ENCODE results near the gene PARD3. TPM values are rescaled to one million over a fixed set of nuclear protein-coding genes. Genes with fewer than 3 reads are reported as not detected.

The PARD3 gene
- polyA plus RNA-seq, 3 donors: 79.3 to 88.4 (median 87.3) TPM

DNA sequence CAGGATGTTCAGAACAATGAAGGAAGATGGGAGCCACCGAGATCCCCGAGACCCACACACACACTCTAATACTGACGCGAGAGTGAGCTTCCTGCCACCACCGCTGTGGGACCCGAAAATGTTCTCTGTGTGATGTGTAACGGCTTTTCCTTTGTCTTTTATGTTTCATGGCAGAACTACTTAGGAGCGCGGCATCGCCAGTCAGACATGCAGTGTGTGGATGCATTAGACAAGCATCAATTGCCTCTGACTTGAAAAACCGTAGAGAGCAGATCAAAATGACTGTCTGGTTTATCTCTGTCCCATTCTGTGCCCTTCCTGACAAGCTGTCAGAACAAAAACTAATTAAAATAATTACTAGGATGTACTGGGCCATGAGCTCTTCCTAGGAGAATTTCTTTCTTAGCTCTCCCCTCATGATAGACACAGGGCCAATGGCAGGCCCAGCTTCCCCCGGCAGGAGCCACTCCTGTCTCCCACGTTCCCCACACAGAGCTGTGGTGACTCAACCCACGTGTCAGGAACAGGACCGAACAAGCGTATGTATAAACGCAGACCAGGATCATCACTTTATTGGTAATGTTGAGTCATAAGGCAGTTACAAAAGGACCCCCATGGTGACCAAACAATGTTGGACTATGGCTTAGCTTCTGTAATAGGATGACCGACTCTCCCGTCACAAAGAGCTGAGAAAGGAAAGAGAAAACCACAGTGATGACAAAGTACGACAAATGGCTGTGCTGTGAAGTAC lies 705.0 kb downstream of the PARD3 start:
- DNase-seq (ENCODE audit: low read depth in 3 of 3, low spot score in 2 of 3): no peak

DNA sequence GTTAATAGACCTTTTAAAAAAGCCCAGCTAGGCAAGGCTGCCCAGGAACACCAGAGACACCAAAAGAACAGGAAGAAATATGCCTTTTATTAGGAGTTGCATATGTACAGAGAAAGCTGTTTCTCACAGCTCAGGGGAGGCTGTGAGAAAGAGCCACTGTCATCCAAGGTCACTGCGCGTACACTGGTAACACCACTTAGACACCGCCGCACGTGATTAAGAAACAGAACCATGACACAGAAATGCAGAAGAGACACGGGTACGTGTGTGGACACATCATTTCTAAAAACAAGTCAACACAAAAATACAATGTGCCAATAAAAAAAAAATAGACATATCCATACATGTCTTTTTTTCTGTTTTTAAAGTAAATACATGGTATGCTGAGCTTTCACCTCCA lies 705.6 kb downstream of the PARD3 start:
- no peak for DNase-seq (ENCODE audit: low read depth in 3 of 3, low spot score in 2 of 3)

GRCh38 chr10:34107626-34108516 lies 707.2 kb downstream of the PARD3 start:
- no peak for DNase-seq (ENCODE audit: low read depth in 3 of 3, low spot score in 2 of 3)

GRCh38 chr10:34106356-34106885 lies 708.7 kb downstream of the PARD3 start:
- DNase-seq (ENCODE audit: low read depth in 3 of 3, low spot score in 2 of 3): no peak

DNA sequence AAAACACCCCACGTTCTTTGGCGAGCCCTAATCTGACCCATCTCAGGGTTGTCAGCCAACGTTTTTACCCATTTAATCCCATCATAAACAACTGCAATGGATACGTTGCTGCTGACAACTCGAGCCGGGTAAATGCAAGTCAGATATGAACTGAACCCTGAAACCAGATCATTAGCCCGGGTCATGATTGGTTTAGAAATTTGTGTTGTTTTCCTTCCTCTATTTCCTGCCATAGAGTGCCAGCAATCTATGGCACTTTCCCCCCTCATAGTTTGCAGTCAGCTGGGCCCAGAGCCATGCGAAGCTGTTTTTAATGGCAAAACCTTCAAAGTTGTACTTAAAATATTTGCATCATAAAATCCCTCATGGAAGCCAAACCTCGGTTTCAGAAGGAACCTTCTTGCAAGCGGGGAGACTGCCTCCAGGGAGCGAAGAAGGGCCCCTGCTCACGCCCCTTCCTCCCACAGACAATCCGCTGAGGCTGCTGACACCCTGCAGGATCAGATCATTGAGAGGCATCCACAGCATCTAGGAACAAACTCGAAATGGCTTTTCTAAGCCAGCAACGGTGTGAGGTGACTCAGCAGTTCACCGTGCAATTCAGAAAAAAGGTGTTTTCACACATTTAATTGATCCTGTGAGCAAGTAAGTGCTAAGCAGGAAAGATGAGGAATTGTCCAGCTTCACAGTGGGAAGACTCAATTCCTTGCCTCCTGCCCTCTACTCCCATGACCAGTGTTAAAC lies 710.1 kb downstream of the PARD3 start:
- DNase-seq (ENCODE audit: low read depth in 3 of 3, low spot score in 2 of 3): no peak

DNA sequence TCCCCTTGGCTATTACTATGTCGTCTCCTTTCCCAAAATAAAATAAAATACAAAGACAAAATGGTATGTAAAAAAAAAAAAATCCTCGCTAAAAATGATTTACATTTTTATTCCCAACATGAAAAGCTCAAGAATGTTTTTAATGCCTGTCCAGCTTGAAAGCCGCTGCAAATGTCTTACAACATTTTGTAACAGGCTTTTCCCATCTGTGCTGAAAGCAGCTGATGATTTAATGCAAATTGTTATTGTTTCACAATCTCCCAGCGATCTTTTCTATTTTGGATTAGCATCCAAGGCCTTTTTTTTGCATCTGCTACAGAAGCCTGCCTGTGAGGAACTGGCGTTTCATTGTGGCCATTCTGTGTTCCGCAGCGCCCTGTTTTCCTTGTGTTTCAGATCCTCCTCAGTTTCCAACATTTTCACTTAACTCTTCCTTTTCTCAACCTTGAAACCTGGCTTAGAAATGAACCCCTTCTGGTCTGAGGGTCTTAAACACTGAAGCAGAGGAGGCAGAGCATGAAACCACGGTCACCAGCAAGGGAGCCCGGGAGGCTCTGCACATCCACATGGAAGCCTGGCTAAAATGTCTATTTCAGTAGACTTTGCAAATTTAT lies 712.1 kb downstream of the PARD3 start:
- DNase-seq (ENCODE audit: low read depth in 3 of 3, low spot score in 2 of 3): peak in 2 of 3 donors; percentile 65 to 76

DNA sequence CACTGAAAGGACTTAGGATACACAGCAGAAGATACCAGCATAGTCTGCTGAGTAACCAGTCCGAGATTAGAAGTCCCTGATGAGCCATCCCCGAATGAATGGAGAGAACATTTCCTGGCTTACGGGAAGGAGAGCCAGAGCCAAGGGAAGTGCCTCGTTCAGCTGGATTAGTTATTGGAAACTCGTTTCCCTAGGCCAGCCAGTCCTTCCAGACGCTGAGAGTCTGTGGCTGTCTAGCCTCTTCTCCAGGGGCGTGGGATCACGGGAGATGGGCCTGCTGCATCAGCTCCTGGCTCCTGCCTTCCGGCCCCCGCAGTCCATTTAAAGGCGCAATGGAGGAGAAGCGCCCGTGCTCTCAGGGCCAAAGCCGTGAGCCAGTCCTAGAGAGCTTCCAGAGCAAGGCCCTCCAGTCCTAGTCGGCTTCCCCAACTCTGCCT lies 712.8 kb downstream of the PARD3 start:
- DNase-seq (ENCODE audit: low read depth in 3 of 3, low spot score in 2 of 3): no peak

GRCh38 chr10:34101001-34101400 lies 714.1 kb downstream of the PARD3 start:
- DNase-seq (ENCODE audit: low read depth in 3 of 3, low spot score in 2 of 3): no peak

DNA sequence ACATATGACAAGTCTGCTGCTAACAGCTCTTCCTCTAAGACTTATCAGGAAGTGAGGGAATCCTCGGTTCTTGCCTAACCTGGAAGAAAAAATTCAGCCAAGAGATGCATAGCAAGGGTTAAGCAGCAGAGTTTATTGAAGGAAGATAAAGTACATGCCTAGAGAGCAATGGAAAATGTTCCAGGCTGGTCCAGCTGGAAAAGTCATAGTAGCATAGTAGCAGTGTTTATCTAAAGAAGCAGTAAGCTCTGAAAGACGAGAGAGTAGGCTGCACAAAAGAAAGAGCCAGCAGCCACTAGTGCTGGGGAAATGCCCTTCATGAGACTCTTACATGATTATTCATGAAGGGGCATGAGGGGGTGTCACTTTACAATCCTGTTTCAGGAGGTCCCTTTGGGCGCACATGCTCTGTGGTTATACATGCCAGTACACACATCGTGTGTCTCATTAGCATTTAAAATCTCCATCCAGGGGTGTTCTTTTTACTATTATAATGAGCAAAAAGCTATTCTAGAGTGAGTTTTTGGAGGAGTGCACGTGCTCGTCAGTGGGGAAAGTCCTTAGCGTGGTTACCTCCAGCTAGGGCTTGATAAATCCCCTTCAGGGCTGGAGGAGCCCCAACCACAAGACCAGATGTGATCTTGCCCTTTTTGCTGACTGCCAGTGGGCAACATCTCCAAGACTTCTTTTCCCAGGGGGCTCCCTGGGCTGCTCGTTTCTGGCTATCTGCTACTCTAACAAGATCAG lies 716.1 kb downstream of the PARD3 start:
- no peak for DNase-seq (ENCODE audit: low read depth in 3 of 3, low spot score in 2 of 3)

DNA sequence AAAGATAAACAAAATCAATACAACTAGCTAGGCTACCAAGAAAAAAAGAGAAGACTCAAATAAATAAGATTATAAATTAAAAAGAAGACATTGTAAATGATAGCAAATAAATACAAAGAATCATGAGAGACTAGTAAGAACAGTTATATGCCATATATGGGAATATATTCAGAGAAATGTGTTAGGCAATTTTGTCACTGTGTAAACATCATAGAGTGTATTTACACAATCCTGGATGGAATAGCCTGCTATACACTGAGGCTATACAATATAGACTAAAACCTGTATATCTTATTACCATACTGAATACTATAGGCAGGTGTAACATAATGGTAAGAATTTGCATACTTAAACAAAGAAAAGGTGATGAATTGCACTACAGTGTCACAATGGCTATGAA lies 717.4 kb downstream of the PARD3 start:
- DNase-seq (ENCODE audit: low read depth in 3 of 3, low spot score in 2 of 3): no peak

- no peak for DNase-seq (ENCODE audit: low read depth in 3 of 3, low spot score in 2 of 3)
Measured at GRCh38 chr10:34094961-34095360, 720.1 kb downstream of the PARD3 start.

DNA sequence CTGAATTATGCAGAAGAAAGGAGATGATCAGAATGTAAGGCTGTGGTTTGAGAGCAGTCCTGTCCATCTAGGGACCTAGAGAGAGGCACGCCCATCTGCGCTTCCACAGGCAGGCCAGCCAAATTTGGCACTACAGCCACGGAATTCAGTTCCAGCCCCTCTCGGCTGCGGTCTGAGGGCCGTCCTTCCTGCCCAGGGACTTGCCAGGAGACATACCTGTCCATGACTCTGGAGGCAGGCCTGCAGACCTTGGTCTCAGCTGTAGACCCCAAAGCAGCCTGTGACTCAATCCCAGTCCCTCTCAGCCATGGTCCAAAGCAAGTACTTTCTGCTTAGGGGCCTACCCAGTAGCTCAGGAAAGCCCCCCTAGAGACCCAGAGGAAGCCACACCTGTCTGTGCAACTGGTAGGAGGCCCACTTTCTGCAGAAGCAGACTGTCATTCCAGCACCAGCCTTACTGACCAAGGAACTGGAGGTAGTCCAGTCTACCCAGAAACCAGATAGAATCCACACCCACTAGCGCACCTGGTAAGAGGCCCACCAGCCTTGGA lies 720.9 kb downstream of the PARD3 start:
- DNase-seq (ENCODE audit: low read depth in 3 of 3, low spot score in 2 of 3): no peak

DNA sequence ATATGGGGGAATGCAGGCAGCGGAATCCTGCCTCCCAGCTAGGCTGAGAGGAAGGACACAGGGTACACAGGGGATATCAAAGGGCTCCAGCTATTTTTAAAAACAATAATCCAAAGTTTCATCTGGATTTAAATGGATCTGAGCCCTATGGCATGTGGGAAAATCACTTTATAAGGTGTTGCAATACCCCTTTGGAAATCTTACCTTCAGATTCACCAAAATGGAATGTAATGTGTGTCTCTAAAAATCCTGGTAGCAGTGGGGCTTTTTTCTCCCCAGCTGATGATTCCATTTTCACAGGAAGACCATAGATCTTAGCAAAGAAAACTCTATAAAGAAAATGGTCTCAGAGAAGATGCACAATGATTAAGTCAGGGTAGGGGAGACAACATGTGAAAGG lies 722.2 kb downstream of the PARD3 start:
- no peak for DNase-seq (ENCODE audit: low read depth in 3 of 3, low spot score in 2 of 3)

- DNase-seq (ENCODE audit: low read depth in 3 of 3, low spot score in 2 of 3): no peak
Measured at GRCh38 chr10:34091635-34092195, 723.4 kb downstream of the PARD3 start.

DNA sequence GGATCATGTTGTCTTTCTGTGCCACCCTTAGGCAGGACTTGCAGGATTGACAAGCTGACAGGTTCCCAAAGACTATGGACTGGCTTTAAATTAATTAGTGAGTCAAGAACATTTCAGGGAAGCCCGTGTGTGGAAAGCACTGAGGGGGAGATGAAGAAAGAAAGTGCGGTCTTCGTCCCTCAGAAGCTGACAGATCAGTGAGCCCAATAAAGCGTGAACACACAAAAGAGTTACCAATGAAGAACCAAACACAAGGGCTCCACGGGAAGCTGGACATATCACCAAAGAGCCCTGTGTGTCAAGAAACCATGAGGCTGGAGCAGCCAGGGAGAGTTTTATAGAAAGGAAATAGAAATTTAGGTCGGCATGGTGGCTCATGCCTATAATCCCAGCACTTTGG lies 725.8 kb downstream of the PARD3 start:
- no peak for DNase-seq (ENCODE audit: low read depth in 3 of 3, low spot score in 2 of 3)

- no peak for DNase-seq (ENCODE audit: low read depth in 3 of 3, low spot score in 2 of 3)
Measured at GRCh38 chr10:34088208-34088794, 726.8 kb downstream of the PARD3 start.

- DNase-seq (ENCODE audit: low read depth in 3 of 3, low spot score in 2 of 3): no peak
Measured at GRCh38 chr10:34087095-34087418, 728.0 kb downstream of the PARD3 start.

- DNase-seq (ENCODE audit: low read depth in 3 of 3, low spot score in 2 of 3): no peak
Measured at GRCh38 chr10:34083567-34083966, 731.5 kb downstream of the PARD3 start.

DNA sequence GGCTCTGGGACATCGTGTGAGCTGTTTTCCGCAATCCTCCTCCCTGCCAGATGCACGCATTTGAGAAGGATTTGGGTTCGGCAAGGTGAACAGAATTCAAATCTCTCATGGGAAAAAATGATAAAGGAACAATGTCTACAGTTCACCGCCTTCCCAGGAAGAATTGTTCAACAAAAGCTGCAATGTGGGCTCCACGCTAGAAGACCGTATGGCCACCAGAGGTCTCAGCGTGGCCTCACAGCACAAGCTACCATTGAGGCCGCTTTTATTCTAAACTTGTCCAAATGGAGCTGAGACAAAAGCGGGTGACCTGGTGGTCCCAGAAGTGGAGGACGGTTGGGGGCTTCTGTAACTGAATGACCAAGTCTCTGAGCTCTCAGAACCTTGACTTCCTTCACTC lies 733.1 kb downstream of the PARD3 start:
- no peak for DNase-seq (ENCODE audit: low read depth in 3 of 3, low spot score in 2 of 3)

Data from right renal cortex interstitium (tissue), 3 donors.